Mucosa of descending colon (tissue), 3 donors: ENCODE measurements around the gene ABLIM1. TPM values are rescaled to one million over a fixed set of nuclear protein-coding genes. Genes with fewer than 3 reads are reported as not detected.

Experiments used
- ATAC-seq: fragments of 200-7000 bp; cut with Tn5 transposase; one replicate; pipeline ENCODE4 v1.9.1; 2020; ENCODE audit warnings: mild to moderate bottlenecking, moderate library complexity
- DNase-seq, 3 donors: peaks; one replicate each; pipeline ENCODE4 v3.0.0-alpha.2; 2020
- H3K36me3 ChIP-seq: fragments of 200-600 bp; one replicate; pipeline ENCODE4 v1.8.0; 2021; ENCODE audit warnings: low read depth, mild to moderate bottlenecking
- H3K4me1 ChIP-seq: fragments of 200-600 bp; one replicate; pipeline ENCODE4 v1.8.0; 2021; ENCODE audit warnings: low read depth, mild to moderate bottlenecking
- H3K4me3 ChIP-seq: fragments of 200-600 bp; one replicate; pipeline ENCODE4 v1.8.0; 2021; ENCODE audit warnings: mild to moderate bottlenecking
- H3K9me3 ChIP-seq: fragments of 200-600 bp; one replicate; pipeline ENCODE4 v1.8.0; 2021; ENCODE audit warnings: mild to moderate bottlenecking
- intact Hi-C, 2 donors: fragments of 100-400 bp; cut with DNase I in 1 of 2; cut with micrococcal nuclease in 1 of 2; formaldehyde crosslinking; loops; one replicate each; pipeline versions ENCODE4 v1.11.0 to v1.11.1; 2022; cut with DNase I, micrococcal nuclease
- total RNA-seq, 3 donors: library from RNA; stranded (reverse); fragmentation: NEBNext Ultra II Directional in 2 of 3; extraction: Animal tissue kit (Norgen Biotek cat#: 25700) in 2 of 3; gene quantifications; one replicate each; pipeline versions ENCODE4 v1.2.1 to v1.2.4, GENCODE V29; 2021 to 2023
- TF ChIP-seq, protein P1 (sequence below): fragments of 200-600 bp; IDR thresholded peaks from one replicate; pipeline ENCODE4 v1.8.0; 2022; ENCODE audit warnings: antibody characterized with exemption, mild to moderate bottlenecking
- donor health status: DM: no; HTN: no; CAD: no; lungs with moderate emphysema.
- donor health status: DM: no; HTN: no; CAD: no.
- donor health status: DM: no; HTN: yes; CAD: no.

The ABLIM1 gene
- total RNA-seq, 3 donors from 2014 or later: 67.1 to 122 (median 103) TPM

DNA sequence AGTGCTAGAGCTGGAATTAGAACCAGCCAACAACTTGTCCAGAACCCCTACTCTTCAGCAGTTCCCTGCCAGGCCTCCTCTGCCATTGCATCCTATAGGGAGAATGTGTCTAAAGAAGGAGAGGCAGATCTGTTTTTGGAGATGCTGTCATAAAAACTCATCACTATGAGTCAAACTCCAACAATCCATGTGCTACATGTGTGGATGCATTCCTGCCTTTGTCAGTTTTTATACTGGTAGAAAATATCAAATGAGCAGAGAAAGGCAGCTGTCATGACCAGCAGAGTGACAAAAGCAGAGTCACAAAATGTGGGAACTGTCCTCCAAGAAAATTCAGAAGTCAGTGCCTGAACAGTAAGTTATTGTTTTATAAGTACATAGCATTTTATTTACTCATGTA is 93.0 kb downstream of the ABLIM1 start:
- ATAC-seq: no peak

DNA sequence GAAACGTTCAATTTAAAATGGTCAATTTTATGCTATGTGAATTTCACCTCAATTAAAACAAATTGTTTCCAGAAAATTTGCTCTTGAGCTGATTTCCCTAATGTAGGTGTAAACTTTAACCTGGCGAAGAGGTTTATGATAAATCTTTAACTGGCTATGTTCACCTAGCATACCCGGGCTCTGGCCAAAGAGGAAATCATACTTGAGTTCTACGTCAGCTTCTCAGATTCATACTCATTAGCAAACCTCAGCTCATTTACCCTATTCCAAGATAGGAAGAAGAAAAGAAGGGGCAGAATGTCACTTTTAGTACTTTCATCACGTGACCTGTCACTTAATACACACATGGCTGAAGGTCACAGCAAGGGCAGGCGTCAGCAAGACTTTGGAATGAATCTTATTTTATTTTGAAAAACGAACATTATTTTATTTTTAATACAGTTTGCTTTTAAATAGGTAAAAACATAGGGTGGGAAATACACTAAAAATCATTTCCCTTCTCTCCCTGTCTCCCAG is 97.0 kb downstream of the ABLIM1 start:
- no peak overlapping the region for H3K4me3 ChIP-seq
- ATAC-seq (peak; percentile 74), DNase-seq (no peak)
- H3K9me3 ChIP-seq: peaks cover 10% of the 10 kb centered on the region
- no peaks in the 10 kb centered on the region for H3K36me3 ChIP-seq
- TF ChIP-seq, protein P1, sequence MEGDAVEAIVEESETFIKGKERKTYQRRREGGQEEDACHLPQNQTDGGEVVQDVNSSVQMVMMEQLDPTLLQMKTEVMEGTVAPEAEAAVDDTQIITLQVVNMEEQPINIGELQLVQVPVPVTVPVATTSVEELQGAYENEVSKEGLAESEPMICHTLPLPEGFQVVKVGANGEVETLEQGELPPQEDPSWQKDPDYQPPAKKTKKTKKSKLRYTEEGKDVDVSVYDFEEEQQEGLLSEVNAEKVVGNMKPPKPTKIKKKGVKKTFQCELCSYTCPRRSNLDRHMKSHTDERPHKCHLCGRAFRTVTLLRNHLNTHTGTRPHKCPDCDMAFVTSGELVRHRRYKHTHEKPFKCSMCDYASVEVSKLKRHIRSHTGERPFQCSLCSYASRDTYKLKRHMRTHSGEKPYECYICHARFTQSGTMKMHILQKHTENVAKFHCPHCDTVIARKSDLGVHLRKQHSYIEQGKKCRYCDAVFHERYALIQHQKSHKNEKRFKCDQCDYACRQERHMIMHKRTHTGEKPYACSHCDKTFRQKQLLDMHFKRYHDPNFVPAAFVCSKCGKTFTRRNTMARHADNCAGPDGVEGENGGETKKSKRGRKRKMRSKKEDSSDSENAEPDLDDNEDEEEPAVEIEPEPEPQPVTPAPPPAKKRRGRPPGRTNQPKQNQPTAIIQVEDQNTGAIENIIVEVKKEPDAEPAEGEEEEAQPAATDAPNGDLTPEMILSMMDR: no peak
- intact Hi-C loops: no loop called here
- H3K4me1 ChIP-seq: no peaks in the 10 kb centered on the region

More for the DNA sequence above, 93.0 kb downstream of the ABLIM1 start:
- Histone ChIP-seq H3K4me1 (no peaks in the 10 kb centered on the region), H3K36me3 (no peaks in the 10 kb centered on the region), H3K4me3 (no peak overlapping the region), H3K9me3 (no peaks in the 10 kb centered on the region)
- TF ChIP-seq, protein P1: no peak
- no peak for DNase-seq
- intact Hi-C loops: no loop called here

DNA sequence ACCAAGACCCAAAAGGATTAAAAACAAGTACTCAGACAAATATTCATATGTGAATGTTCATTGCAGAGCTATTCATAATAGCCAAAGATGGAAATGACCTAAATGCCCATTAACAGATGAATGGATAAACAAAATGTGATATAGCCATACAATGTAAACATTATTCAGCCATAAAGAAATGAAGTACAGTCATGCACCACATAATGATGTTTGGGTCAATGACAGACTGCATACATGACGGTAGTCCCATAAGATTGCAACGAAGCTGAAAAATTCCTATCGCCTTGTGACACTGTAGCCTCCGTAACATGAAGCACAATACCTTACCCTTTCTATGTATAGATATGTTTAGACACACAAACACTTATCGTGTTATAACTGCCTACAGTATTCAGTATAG is 97.9 kb downstream of the ABLIM1 start:
- H3K36me3 ChIP-seq: no peaks in the 10 kb centered on the region
- intact Hi-C loops: no loop called here
- DNase-seq (no peak), ATAC-seq (peak; percentile 77)
- TF ChIP-seq, protein P1: no peak
- H3K4me3 ChIP-seq: no peak overlapping the region
- no peaks in the 10 kb centered on the region for H3K4me1 ChIP-seq
- H3K9me3 ChIP-seq: peaks cover 10% of the 10 kb centered on the region

DNA sequence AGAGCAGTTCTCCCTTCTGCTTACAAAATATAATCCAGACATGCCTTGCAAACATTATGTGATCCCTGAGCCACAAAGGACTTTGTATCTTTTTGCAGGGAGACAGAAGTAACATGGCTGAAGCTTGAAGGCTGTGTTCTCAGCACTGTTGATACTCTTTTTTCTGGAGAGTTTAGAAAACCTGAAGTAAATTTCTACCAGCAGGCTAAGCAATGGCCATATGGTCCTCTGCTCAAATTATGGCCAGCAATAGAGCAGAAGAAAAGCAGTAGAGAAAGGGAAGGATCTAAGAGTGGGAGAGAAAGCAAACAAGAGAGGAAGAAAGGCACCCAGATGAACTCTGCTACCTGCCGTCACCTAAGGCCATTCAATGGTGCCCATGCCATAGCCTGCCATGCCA is 98.4 kb downstream of the ABLIM1 start:
- DNase-seq (no peak), ATAC-seq (peak; percentile 17)
- Histone ChIP-seq H3K36me3 (no peaks in the 10 kb centered on the region), H3K4me1 (no peaks in the 10 kb centered on the region), H3K4me3 (no peak overlapping the region), H3K9me3 (peaks cover 10% of the 10 kb centered on the region)
- intact Hi-C loops: loop anchor here in 1 of 2 donors (10.0 kb wide), 2 partner anchors 145 to 225 kb away; no protein-coding TSS in a partner anchor
- TF ChIP-seq, protein P1: no peak

DNA sequence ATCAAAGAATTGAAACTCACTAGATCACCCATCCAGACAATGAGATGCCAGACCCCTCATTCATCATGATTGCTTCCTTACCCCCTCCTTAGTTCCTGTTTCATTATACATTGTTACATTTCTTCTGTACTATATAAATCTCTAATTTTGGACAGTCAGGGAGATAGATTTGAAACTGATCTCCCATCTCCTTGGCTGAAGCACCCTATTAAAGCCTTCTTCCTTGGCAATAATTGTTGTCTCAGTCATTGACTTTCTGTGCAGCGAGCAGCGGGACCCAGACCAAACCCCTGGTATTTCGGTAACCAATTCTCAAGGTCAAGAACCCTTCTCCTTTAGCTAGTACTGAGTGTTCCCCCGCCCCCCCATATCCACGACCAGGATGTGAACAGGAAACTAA is 100.2 kb downstream of the ABLIM1 start:
- intact Hi-C loops: loop anchor here in 1 of 2 donors (10.0 kb wide), 2 partner anchors 147 to 227 kb away; no protein-coding TSS in a partner anchor
- H3K36me3 ChIP-seq: no peaks in the 10 kb centered on the region
- DNase-seq (no peak), ATAC-seq (no peak)
- no peak overlapping the region for H3K4me3 ChIP-seq
- H3K9me3 ChIP-seq: peaks cover 10% of the 10 kb centered on the region
- no peaks in the 10 kb centered on the region for H3K4me1 ChIP-seq
- TF ChIP-seq, protein P1: no peak
